Activated naive CD4-positive, alpha-beta T cell treated with anti-CD3 and anti-CD28 coated beads, Interleukin-2, amount 50 U/mL, for 24 hours (primary cell): ENCODE measurements around the gene RHBDD3.

Experiments
- H3K27ac Mint-ChIP-seq: one replicate; pipeline ENCODE4 v1.8.0; 2021; ENCODE audit warnings: mild to moderate bottlenecking, mixed read lengths
- H3K27me3 Mint-ChIP-seq: one replicate; pipeline ENCODE4 v1.8.0; 2021; ENCODE audit warnings: mixed read lengths
- H3K36me3 Mint-ChIP-seq: one replicate; pipeline ENCODE4 v1.8.0; 2021; ENCODE audit warnings: mixed read lengths
- H3K4me1 Mint-ChIP-seq: one replicate; pipeline ENCODE4 v1.8.0; 2021; ENCODE audit warnings: mixed read lengths
- H3K4me3 Mint-ChIP-seq: one replicate; pipeline ENCODE4 v1.8.0; 2021; ENCODE audit warnings: mild to moderate bottlenecking, mixed read lengths
- H3K9me3 Mint-ChIP-seq: one replicate; pipeline ENCODE4 v1.8.0; 2021; ENCODE audit warnings: mixed read lengths

The RHBDD3 gene

DNA sequence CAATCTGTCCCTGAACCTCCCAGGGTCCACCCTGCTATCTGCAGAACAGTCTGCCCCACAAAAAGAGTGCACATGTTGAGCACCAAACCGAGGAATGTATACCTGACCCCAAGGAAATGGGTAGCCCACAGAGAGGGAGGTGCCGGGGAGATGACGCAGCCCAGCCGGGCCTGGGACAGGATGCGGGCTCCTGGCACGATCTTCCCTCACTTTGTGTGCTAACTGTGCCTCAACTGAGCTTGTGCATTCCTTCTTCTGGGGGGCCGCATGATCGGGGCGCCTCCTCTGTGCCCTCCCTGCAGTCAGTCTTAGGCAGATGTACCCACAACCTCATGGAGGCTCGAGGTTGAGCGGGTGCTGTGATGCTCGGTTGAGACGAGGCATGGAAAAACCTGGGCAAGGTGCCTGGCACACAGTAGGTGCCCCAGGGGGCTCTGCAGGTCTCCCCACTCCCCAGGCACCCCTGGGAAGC is 41.0 kb upstream of the RHBDD3 start:
- no peaks in the 10 kb centered on the region for H3K36me3 Mint-ChIP-seq
- H3K4me3 Mint-ChIP-seq = no peak overlapping the region
- H3K27ac Mint-ChIP-seq = no peak overlapping the region
- H3K27me3 Mint-ChIP-seq = peaks cover 23% of the 10 kb centered on the region
- H3K4me1 Mint-ChIP-seq = peaks cover 17% of the 10 kb centered on the region
- H3K9me3 Mint-ChIP-seq = no peaks in the 10 kb centered on the region

DNA sequence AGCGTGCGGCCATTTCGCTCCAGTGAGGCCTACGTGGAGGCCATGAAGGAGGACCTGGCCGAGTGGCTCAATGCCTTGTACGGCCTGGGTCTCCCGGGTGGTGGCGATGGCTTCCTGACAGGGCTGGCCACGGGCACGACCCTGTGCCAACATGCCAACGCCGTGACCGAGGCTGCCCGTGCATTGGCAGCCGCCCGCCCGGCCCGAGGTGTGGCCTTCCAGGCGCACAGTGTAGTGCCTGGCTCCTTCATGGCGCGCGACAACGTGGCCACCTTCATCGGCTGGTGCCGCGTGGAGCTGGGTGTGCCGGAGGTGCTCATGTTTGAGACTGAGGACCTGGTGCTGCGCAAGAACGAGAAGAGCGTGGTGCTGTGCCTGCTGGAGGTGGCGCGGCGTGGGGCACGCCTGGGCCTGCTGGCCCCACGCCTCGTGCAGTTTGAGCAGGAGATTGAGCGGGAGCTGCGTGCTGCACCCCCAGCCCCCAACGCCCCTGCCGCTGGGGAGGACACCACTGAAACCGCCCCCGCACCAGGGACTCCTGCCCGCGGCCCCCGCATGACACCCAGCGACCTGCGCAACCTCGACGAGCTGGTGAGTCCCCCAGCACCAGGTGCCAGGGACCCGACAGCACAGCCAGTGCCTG is 40.5 kb upstream of the RHBDD3 start:
- Mint-ChIP-seq H3K36me3 (no peaks in the 10 kb centered on the region), H3K27ac (no peak overlapping the region), H3K4me3 (no peak overlapping the region), H3K27me3 (peaks cover 19% of the 10 kb centered on the region), H3K9me3 (no peaks in the 10 kb centered on the region), H3K4me1 (peaks cover 15% of the 10 kb centered on the region)

DNA sequence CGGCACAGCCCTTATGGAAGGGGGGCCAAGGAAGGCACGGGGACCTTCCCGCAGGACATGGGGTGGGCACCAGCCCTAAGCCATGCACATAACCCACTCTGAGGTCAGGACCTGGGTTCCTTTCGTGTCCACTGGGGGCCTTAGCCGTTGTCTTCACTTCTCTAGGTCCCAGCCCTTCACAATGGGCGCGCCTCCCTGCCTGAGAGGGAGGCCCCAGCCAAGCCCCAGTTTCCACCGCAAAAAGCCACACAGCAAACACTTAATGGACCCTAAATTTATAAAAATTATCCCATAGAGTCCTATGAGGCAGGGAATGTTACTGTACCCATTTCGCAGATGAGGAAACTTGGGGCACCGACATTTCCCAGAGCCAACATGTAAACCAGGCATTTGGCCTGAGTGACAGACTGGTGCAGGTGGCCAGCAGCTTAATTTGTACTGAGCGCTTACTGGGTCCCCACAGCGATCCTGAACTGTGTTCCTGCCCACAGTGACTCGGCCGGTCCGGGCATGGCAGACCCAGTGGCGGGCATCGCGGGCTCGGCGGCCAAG is 39.9 kb upstream of the RHBDD3 start:
- Mint-ChIP-seq H3K9me3 (no peaks in the 10 kb centered on the region), H3K36me3 (no peaks in the 10 kb centered on the region), H3K4me3 (peak overlapping the region; percentile 89), H3K4me1 (peaks cover 9% of the 10 kb centered on the region), H3K27me3 (peaks cover 14% of the 10 kb centered on the region), H3K27ac (no peak overlapping the region)

DNA sequence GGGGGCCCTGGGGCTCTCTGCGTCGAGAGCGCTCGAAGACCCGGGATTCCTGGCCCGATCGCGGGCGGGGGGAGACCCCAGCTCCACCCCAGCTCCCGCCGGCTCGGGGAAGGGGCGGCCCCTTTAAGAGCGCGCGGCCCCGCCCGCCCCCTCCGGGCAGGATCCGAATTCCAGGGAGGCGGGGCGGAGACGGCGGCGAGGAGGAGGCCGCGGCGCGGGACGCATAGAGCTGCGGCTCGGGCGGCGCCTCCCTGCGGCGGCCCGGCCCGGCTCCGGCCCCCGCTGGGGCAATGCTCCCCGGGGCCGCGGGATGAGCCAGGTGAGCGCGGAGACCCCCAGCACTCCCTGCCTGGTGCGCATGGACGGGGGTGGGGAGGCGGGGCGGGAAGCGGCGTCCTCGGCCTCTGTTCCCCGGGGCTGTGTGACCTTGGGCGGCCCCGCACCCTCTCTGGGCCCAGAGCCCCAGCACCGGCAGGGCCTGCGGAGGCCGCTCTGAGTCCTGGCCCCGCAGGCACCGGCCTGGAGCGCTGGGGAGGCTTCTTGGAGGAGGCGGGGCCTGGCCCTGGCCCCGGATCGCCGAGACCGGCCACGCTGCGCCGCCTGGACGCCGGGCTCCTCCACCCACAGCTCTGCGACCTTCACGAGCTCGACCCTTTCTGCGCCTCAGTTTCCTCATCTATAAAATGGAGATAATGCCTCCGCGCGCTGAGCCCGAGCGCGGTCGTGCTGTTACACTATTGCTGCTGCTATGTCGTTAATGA is 39.2 kb upstream of the RHBDD3 start:
- no peaks in the 10 kb centered on the region for H3K9me3 Mint-ChIP-seq
- no peak overlapping the region for H3K27ac Mint-ChIP-seq
- no peaks in the 10 kb centered on the region for H3K36me3 Mint-ChIP-seq
- peak overlapping the region; percentile 89 for H3K4me3 Mint-ChIP-seq
- H3K4me1 Mint-ChIP-seq = peaks cover 7% of the 10 kb centered on the region
- H3K27me3 Mint-ChIP-seq = peaks cover 9% of the 10 kb centered on the region

DNA sequence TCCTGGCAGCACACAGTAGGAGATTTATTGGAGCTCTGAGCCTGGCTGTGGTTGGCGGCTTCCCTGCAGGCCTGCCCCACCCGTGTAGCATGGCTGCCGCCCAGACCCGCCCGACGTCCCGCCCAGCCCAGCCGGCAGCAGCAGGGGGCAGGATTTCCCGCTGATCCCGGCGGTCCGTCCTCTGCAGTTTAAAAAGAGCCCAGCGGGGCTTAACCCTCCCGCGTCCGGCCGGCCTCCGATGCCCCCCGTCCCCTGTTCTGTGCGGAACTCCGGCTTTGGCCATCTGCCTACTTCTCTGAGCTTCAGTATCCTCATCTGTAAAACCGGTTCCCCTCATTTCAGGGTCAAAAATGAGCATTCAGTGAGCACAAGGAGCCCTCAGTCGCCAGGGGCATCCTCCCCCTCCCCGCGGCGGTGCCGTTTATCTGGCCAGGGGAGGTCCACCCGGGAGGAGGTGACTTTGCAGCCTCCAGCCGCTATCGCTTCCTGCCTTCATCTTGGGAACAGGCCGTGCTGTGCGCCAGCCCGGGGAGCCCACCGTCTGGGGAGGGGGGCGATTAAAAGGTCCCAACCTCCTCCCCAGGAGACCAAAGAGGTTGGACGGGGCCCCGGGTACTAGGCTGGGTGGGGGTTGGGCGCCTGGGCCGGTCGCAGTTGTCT is 38.5 kb upstream of the RHBDD3 start, which contains the start of gene GAS2L1:
Gene GAS2L1, plus strand, starts transcription at position 476 of the 660 bp plus-strand sequence. CDS start 1,456 bp downstream, outside the sequence.
- H3K36me3 Mint-ChIP-seq = no peaks in the 10 kb centered on the region
- no peaks in the 10 kb centered on the region for H3K9me3 Mint-ChIP-seq
- H3K27me3 Mint-ChIP-seq = peaks cover 8% of the 10 kb centered on the region
- no peak within 1 kb of the TSS for H3K27ac Mint-ChIP-seq
- peak within 1 kb of the TSS; percentile 89 for H3K4me3 Mint-ChIP-seq
- peaks cover 7% of the 10 kb centered on the region for H3K4me1 Mint-ChIP-seq

DNA sequence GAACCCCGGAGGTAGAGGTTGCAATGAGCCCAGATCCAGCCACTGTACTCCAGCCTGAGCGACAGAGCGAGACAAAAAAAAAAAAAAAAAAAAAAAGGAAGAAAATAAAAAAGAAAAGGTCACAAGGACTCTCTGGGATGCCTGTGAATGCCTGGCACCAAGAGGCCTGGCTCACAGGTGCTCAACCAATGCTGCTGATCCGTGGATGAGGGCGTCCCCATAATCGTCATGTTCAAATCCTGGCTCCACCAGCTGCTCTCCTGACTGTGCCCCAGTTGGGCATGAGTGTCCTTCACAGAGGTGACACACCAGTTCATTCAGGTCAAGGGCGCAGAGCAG is 38.0 kb upstream of the RHBDD3 start:
- H3K4me1 Mint-ChIP-seq = peaks cover 7% of the 10 kb centered on the region

DNA sequence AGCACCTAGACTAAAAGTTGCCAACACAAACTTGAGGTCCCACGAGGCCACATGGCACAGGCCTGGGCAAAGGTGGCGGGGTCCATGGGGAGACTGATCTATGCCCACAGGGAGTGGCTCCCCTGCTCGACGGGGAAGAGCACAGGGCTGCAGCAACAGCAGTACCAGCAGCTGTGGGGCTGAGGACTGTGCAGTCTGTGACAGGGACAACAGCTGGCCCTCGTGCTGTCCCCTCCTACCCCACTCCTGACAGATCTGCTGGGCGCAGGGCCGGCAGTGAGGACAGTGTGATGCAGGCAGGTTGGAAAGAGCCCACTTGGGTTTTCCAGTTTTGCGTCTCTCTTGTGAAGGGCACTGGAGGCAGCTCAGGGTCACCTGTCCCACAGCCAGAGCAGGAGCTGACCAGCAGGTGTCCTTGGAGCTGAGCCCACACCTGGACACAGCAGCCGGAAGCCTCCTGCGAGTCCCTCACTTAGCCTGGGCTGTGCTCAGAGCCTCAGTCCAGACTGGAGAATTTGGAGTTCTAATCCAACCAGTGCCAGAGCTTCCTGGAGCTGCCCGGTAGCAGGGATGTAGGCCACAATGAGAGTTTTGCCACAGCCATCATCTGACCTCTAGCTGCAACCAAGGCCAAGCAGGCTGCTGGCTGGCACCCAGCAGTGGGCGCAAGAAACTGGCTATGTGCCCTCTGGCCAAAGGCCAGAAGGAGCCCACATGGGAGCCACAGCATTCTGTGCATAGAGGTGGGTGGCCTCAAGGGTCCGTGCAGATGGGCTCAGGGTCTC is 35.1 kb upstream of the RHBDD3 start:
- Mint-ChIP-seq H3K27me3 (peaks cover 8% of the 10 kb centered on the region), H3K9me3 (no peaks in the 10 kb centered on the region), H3K4me3 (no peak overlapping the region), H3K4me1 (peaks cover 7% of the 10 kb centered on the region), H3K36me3 (peaks cover 15% of the 10 kb centered on the region), H3K27ac (no peak overlapping the region)

More for the DNA sequence above, 38.0 kb upstream of the RHBDD3 start:
- H3K36me3 Mint-ChIP-seq = peaks cover 4% of the 10 kb centered on the region
- H3K4me3 Mint-ChIP-seq = peak overlapping the region; percentile 70
- no peak overlapping the region for H3K27ac Mint-ChIP-seq
- peaks cover 8% of the 10 kb centered on the region for H3K27me3 Mint-ChIP-seq
- no peaks in the 10 kb centered on the region for H3K9me3 Mint-ChIP-seq

DNA sequence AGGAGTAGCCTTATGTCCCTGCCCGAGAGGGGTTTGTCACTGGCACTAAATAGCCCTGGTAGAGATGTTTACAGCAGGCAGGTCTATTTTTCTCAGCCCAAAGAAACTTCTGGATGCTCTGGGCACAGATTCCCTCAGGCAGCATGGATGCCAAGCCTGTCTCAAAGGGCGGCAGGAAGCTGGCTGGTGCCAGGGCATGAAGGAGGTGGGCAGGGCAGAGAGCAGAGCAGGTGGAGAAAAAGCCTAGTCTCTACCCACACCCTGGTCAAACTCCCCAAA is 34.6 kb upstream of the RHBDD3 start:
- peaks cover 7% of the 10 kb centered on the region for H3K27me3 Mint-ChIP-seq
- H3K36me3 Mint-ChIP-seq = peaks cover 19% of the 10 kb centered on the region
- H3K27ac Mint-ChIP-seq = no peak overlapping the region
- no peak overlapping the region for H3K4me3 Mint-ChIP-seq
- no peaks in the 10 kb centered on the region for H3K9me3 Mint-ChIP-seq
- peaks cover 7% of the 10 kb centered on the region for H3K4me1 Mint-ChIP-seq

DNA sequence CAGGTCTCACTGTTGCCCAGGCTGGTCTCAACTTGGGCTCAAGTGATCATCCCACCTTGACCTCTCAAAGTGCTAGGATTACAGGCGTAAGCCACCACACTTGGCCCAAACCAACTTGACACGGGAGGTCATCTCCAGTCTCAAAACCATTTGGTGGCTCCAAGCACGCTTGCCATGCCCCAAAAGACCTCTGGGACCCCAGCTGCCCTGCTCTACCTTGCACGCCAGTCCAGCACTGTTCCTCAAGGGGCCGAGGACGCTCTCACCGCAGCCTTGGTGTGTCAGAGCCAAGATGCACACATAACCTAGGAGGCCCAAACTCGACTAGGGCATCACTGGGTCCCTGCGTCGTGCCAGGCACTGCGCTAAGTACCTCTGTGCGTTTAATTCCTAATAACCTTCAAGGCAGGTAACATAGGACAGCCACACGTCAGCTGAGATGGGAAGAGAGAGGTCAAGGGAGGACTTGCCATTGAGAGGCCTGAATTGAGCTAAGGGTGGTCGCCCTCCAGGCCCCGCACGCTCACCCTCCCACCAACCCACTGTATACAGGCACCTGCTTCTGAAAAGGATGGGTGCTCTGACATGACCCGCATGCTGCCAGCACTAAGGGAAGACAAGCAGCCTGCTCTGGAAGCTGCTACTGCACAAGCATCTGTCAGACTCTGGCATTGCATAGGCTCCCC is 34.1 kb upstream of the RHBDD3 start:
- Mint-ChIP-seq H3K27me3 (peaks cover 6% of the 10 kb centered on the region), H3K27ac (peak overlapping the region; percentile 57), H3K4me3 (no peak overlapping the region)

DNA sequence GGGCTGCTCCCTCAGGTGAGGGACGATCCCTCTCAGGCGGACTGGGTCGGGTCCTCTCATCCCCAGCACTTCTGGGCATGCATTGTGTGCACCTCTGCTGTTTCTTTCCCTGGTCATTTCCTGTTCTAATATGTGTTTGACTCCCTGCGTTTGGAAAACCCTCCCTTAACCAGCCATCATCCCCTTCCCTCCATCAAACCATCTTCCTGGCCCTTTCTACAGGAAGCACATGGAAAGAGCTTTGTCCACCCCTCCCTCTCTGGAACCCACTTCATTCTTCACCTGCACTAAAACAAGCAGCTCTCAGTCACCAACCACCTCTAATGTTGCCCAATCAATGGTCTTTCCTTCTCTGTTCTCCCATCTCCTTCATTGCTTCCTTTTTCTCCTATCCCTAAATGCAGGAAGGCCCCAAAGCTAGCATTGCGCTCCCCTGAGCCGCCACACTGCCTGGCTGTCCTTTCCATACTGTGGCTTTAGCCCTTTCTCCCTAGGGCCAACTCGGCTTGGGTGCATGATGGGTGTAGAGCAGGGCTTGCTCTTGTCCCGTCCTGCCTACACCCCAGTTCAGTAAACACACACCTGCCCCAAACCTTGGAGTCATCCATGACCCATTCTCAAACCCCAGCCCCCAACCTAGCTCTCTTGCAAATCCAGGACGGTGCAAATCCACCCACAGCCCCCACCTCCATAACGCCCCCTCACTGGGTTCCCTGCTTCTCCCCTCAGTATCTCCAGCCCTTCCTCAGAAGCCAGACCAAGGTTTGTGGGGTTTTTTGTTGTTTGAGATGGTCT is 33.2 kb upstream of the RHBDD3 start:
- Mint-ChIP-seq H3K27me3 (peaks cover 6% of the 10 kb centered on the region), H3K9me3 (no peaks in the 10 kb centered on the region), H3K4me1 (peaks cover 3% of the 10 kb centered on the region), H3K4me3 (no peak overlapping the region), H3K27ac (peak overlapping the region; percentile 57), H3K36me3 (peaks cover 19% of the 10 kb centered on the region)

More for the DNA sequence above, 34.1 kb upstream of the RHBDD3 start:
- Mint-ChIP-seq H3K36me3 (peaks cover 19% of the 10 kb centered on the region), H3K4me1 (peaks cover 7% of the 10 kb centered on the region), H3K9me3 (no peaks in the 10 kb centered on the region)

DNA sequence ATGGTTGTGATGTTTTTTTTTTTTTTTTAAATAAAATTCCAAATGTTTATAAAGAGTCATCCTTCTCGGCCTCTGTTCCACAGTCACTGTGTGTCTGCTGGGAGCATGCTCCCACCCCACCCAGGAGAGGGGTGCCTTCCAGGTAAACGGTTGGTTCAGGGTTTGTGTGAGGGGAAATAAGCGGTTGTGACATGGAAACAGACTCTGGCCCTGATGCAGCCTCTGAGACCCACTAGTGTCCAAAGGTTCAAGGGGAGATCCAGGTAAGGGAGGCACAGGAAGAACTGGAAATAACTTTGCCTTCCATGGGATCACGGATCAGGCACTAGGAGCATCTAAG is 32.7 kb upstream of the RHBDD3 start:
- H3K27ac Mint-ChIP-seq = no peak overlapping the region
- no peaks in the 10 kb centered on the region for H3K4me1 Mint-ChIP-seq
- peaks cover 22% of the 10 kb centered on the region for H3K36me3 Mint-ChIP-seq
- no peaks in the 10 kb centered on the region for H3K9me3 Mint-ChIP-seq
- peaks cover 4% of the 10 kb centered on the region for H3K27me3 Mint-ChIP-seq
- H3K4me3 Mint-ChIP-seq = no peak overlapping the region

DNA sequence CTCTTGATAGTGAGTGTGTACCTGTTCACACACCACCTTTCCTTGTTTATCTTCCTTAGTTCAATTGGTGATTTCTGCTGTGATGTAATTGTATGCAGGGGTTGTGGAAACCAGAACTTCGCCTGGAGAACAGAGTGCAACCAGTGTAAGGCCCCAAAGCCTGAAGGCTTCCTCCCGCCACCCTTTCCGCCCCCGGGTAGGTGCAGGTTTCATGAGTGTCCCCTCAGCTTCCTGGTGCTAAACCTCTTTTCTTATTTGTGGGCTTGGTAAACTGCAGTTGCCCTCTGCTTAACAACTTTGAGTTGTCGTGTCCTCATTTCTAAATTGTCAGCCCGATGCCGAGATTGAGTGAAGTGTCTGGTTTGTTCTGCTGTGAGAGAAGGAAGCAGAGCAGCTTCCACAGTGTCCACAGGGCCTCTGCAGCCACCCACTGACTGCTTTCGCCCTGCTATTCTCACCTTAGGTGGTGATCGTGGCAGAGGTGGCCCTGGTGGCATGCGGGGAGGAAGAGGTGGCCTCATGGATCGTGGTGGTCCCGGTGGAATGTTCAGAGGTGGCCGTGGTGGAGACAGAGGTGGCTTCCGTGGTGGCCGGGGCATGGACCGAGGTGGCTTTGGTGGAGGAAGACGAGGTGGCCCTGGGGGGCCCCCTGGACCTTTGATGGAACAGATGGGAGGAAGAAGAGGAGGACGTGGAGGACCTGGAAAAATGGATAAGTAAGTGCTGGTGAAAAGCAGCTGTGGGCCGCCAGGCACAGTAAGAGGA is 31.5 kb upstream of the RHBDD3 start:
- no peak overlapping the region for H3K4me3 Mint-ChIP-seq
- H3K27ac Mint-ChIP-seq = no peak overlapping the region
- peaks cover under 1% of the 10 kb centered on the region for H3K27me3 Mint-ChIP-seq
- H3K4me1 Mint-ChIP-seq = no peaks in the 10 kb centered on the region
- H3K9me3 Mint-ChIP-seq = no peaks in the 10 kb centered on the region
- peaks cover 22% of the 10 kb centered on the region for H3K36me3 Mint-ChIP-seq

DNA sequence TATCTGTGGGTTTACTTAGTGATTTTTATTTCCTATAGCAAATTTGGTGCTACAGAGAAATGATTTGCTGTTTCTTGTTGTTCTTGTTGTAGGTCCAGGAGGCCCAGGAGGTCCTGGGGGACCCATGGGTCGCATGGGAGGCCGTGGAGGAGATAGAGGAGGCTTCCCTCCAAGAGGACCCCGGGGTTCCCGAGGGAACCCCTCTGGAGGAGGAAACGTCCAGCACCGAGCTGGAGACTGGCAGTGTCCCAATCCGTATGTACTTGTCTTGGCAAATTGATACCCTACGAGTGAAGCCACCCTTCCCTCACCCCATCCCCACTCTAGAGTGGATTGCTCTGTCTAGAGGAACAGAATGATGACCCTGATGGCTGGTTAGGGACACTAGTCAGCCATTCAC is 30.9 kb upstream of the RHBDD3 start:
- no peaks in the 10 kb centered on the region for H3K4me1 Mint-ChIP-seq
- H3K36me3 Mint-ChIP-seq = peaks cover 22% of the 10 kb centered on the region
- H3K4me3 Mint-ChIP-seq = no peak overlapping the region
- H3K9me3 Mint-ChIP-seq = no peaks in the 10 kb centered on the region
- H3K27me3 Mint-ChIP-seq = no peaks in the 10 kb centered on the region
- H3K27ac Mint-ChIP-seq = no peak overlapping the region

DNA sequence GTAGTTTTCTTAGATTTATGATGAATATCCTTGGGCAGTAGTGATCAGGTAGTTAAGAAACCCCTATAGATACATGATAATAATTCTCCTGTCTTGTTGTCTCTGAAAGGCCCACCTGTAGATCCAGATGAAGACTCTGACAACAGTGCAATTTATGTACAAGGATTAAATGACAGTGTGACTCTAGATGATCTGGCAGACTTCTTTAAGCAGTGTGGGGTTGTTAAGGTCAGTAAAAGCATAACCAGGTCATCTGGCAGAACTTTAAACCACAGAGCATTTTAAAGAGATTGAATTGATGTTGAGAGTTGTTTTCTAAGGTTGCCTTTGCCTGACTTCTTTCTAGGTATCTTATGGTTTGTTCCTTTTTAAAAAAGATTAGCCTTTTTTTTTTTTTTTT is 24.6 kb upstream of the RHBDD3 start:
- Mint-ChIP-seq H3K4me3 (no peak overlapping the region), H3K36me3 (peaks cover 20% of the 10 kb centered on the region), H3K9me3 (no peaks in the 10 kb centered on the region), H3K27me3 (no peaks in the 10 kb centered on the region), H3K27ac (no peak overlapping the region), H3K4me1 (peaks cover 7% of the 10 kb centered on the region)
